GM23338 (cell line): ENCODE data around the gene ARFIP1. TPM values are rescaled to one million over a fixed set of nuclear protein-coding genes. Genes with fewer than 3 reads are reported as not detected.
A peak's percentile ranks its signal among the peaks of the same experiment; 100 is the strongest.

ENCODE experiments used
- ATAC-seq: fragments of 200-7000 bp; cut with Tn5 transposase; 3 replicates; pipeline ENCODE4 v1.9.1; 2020
- DNase-seq: peaks from one replicate; pipeline ENCODE4 v3.0.0-alpha.2; 2015; ENCODE audit warnings: low spot score
- H2AFZ ChIP-seq: fragments of 200-600 bp; sonication (generic); 2 replicates; pipeline ENCODE4 v1.8.0; 2016; ENCODE audit warnings: antibody characterized with exemption, mild to moderate bottlenecking, moderate library complexity
- H3F3A ChIP-seq: fragments of 200-600 bp; sonication (generic); replicated peaks from 2 replicates; pipeline ENCODE4 v1.8.0; 2017; ENCODE audit warnings: antibody characterized with exemption, mixed run types, low read depth
- H3K27ac ChIP-seq: fragments of 200-600 bp; sonication (generic); 2 replicates; pipeline ENCODE4 v1.6.1; 2016; ENCODE audit warnings: low read depth
- H3K27me3 ChIP-seq: fragments of 200-600 bp; sonication (generic); 2 replicates; pipeline ENCODE4 v1.8.0; 2016; ENCODE audit warnings: mild to moderate bottlenecking, mixed run types, moderate library complexity; ENCODE audit not compliant: insufficient read depth
- H3K36me3 ChIP-seq: fragments of 200-600 bp; sonication (generic); 2 replicates; pipeline ENCODE4 v1.8.0; 2016; ENCODE audit warnings: mild to moderate bottlenecking; ENCODE audit not compliant: insufficient read depth
- H3K4me1 ChIP-seq: fragments of 200-600 bp; sonication (generic); 2 replicates; pipeline ENCODE4 v1.8.0; 2016; ENCODE audit warnings: mild to moderate bottlenecking, moderate library complexity; ENCODE audit not compliant: insufficient read depth
- H3K4me2 ChIP-seq: fragments of 200-600 bp; sonication (generic); 2 replicates; pipeline ENCODE4 v1.7.1; 2017; ENCODE audit warnings: mixed run types
- H3K4me3 ChIP-seq: fragments of 200-600 bp; sonication (generic); 2 replicates; pipeline ENCODE4 v1.6.1; 2016; ENCODE audit warnings: mixed run types
- H3K79me2 ChIP-seq: fragments of 200-600 bp; sonication (generic); replicated peaks from 2 replicates; pipeline ENCODE4 v1.8.0; 2017; ENCODE audit warnings: mild to moderate bottlenecking; ENCODE audit not compliant: insufficient read depth
- H3K9me2 ChIP-seq: fragments of 200-600 bp; sonication (generic); 2 replicates; pipeline ENCODE4 v1.8.0; 2017; ENCODE audit not compliant: insufficient read depth
- H4K20me1 ChIP-seq: fragments of 200-600 bp; sonication (generic); replicated peaks from 2 replicates; pipeline ENCODE4 v1.8.0; 2017; ENCODE audit warnings: mild to moderate bottlenecking; ENCODE audit not compliant: insufficient read depth
- H3K27ac Mint-ChIP-seq: 2 replicates; pipeline ENCODE4 v1.8.0; 2020; ENCODE audit warnings: inconsistent platforms, mild to moderate bottlenecking, moderate library complexity, mixed read lengths
- H3K27me3 Mint-ChIP-seq: 3 replicates; pipeline ENCODE4 v1.8.0; 2022; ENCODE audit warnings: low read depth, mild to moderate bottlenecking, moderate library complexity, mixed read lengths, inconsistent platforms; ENCODE audit not compliant: insufficient read depth, poor library complexity
- H3K36me3 Mint-ChIP-seq: 3 replicates; pipeline ENCODE4 v1.8.0; 2021; ENCODE audit warnings: low read depth, mild to moderate bottlenecking, inconsistent platforms, moderate library complexity, mixed read lengths
- H3K4me1 Mint-ChIP-seq: 3 replicates; pipeline ENCODE4 v1.8.0; 2020; ENCODE audit warnings: mild to moderate bottlenecking, inconsistent platforms, mixed read lengths
- H3K4me3 Mint-ChIP-seq: 3 replicates; pipeline ENCODE4 v1.8.0; 2021; ENCODE audit warnings: moderate library complexity, mild to moderate bottlenecking, inconsistent platforms, mixed read lengths
- H3K9me3 Mint-ChIP-seq: 3 replicates; pipeline ENCODE4 v1.8.0; 2020; ENCODE audit warnings: moderate library complexity, mild to moderate bottlenecking, inconsistent platforms, mixed read lengths
- CREB1 ChIP-seq: fragments of 250-450 bp; sonication (Bioruptor Pico); IDR thresholded peaks from 2 replicates; pipeline ENCODE4 v1.5.0; 2020; ENCODE audit warnings: low read depth, mild to moderate bottlenecking, moderate library complexity
- ETS1 ChIP-seq: IDR thresholded peaks from 2 replicates; pipeline ENCODE4 v1.6.1; 2016; ENCODE audit warnings: antibody characterized with exemption
- EZH2 ChIP-seq: fragments of 200-600 bp; sonication (generic); IDR thresholded peaks from one replicate; pipeline ENCODE4 v1.8.0; 2017; ENCODE audit warnings: antibody characterized with exemption, mild to moderate bottlenecking, low read depth; ENCODE audit not compliant: unreplicated experiment
- EZH2phosphoT487 ChIP-seq: fragments of 200-600 bp; sonication (generic); IDR thresholded peaks from one replicate; pipeline ENCODE4 v1.8.1; 2018; ENCODE audit warnings: antibody characterized with exemption; ENCODE audit not compliant: unreplicated experiment
- JUNB ChIP-seq: IDR thresholded peaks from one replicate; pipeline ENCODE4 v1.6.1; 2016; ENCODE audit warnings: antibody characterized with exemption; ENCODE audit not compliant: unreplicated experiment
- NANOG ChIP-seq: IDR thresholded peaks from 2 replicates; pipeline ENCODE4 v1.6.1; 2016; ENCODE audit warnings: antibody characterized with exemption, borderline replicate concordance
- POLR2AphosphoS5 ChIP-seq: IDR thresholded peaks from 2 replicates; pipeline ENCODE4 v1.6.1; 2016; ENCODE audit warnings: antibody characterized with exemption, low read depth
- REST ChIP-seq: IDR thresholded peaks from one replicate; pipeline ENCODE4 v1.6.1; 2018; ENCODE audit warnings: antibody characterized with exemption; ENCODE audit not compliant: unreplicated experiment
- STAT1 ChIP-seq: IDR thresholded peaks from one replicate; pipeline ENCODE4 v1.6.1; 2016; ENCODE audit warnings: antibody characterized with exemption; ENCODE audit not compliant: unreplicated experiment
- ZNF114 ChIP-seq: fragments of 250-450 bp; sonication (Bioruptor Pico); IDR thresholded peaks from 2 replicates; pipeline ENCODE4 v1.5.0; 2020; ENCODE audit warnings: mild to moderate bottlenecking, moderate library complexity
- ZNF331 ChIP-seq: fragments of 250-450 bp; sonication (Bioruptor Pico); IDR thresholded peaks from 2 replicates; pipeline ENCODE4 v1.5.0; 2020; ENCODE audit warnings: low read depth, mild to moderate bottlenecking, moderate library complexity
- ZNF462 ChIP-seq: fragments of 250-450 bp; sonication (Bioruptor Pico); IDR thresholded peaks from 2 replicates; pipeline ENCODE4 v1.5.0; 2020; ENCODE audit warnings: mild to moderate bottlenecking, moderate library complexity
- polyA plus RNA-seq: library from polyadenylated mRNA; unstranded; fragments of >200 nt; fragmentation: Nextera tagmentation; extraction: Ambion mirVana; gene quantifications from 2 replicates; pipeline ENCODE4 v1.2.1, GENCODE V29; 2016
- total RNA-seq: library from RNA; depleted of rRNA; stranded (reverse); fragments of >200 nt; shearing (Covaris generic); gene quantifications from 2 replicates; pipeline ENCODE4 v1.2.3, GENCODE V29; 2014
- TF ChIP-seq, protein P1 (sequence below), 2 experiments: fragments of 200-600 bp in 1 of 2; sonication (generic) in 1 of 2; conservative IDR thresholded peaks; 2 replicates each; pipeline versions ENCODE4 v1.5.1 to v1.6.1; 2016 to 2017; ENCODE audit warnings: antibody characterized with exemption in 2 of 2, low read depth in 2 of 2, mild to moderate bottlenecking in 2 of 2, moderate library complexity in 1 of 2

Gene ARFIP1
- total and polyA plus RNA-seq, 2 experiments from 2014 or later: 46.0 to 49.6 TPM

GRCh38 chr4:152805818-152806217 is 26.1 kb downstream of the ARFIP1 start:
- Histone ChIP-seq H4K20me1 (peaks cover 4% of the 10 kb centered on the region), H3K9me2 (no peaks in the 10 kb centered on the region), H2AFZ (no peak overlapping the region), H3K27me3 (no peaks in the 10 kb centered on the region), H3K4me2 (no peak overlapping the region), H3K27ac (peak overlapping the region; percentile 10; the same call in 1 of the 2 replicates), H3F3A (0 out of 2 replicates have a peak, but pooled peaks cover 3% of the 10 kb centered on the region), H3K36me3 (no peaks in the 10 kb centered on the region), H3K79me2 (peaks cover 85% of the 10 kb centered on the region), H3K4me3 (no peak overlapping the region), H3K4me1 (peaks cover 28% of the 10 kb centered on the region)
- ATAC-seq (no peak), DNase-seq (no peak)
- no peaks in the 10 kb centered on the region for H3K27me3 Mint-ChIP-seq
- TF ChIP-seq EZH2 (no peak), CREB1 (CRISPR knock-in tag) (no peak), ZNF331 (CRISPR knock-in tag) (no peak), JUNB (no peak), EZH2phosphoT487 (no peak), POLR2AphosphoS5 (no peak), STAT1 (no peak), REST (no peak), ZNF462 (CRISPR knock-in tag) (no peak), NANOG (no peak), ZNF114 (no peak), ETS1 (no peak)
- TF ChIP-seq, protein P1, sequence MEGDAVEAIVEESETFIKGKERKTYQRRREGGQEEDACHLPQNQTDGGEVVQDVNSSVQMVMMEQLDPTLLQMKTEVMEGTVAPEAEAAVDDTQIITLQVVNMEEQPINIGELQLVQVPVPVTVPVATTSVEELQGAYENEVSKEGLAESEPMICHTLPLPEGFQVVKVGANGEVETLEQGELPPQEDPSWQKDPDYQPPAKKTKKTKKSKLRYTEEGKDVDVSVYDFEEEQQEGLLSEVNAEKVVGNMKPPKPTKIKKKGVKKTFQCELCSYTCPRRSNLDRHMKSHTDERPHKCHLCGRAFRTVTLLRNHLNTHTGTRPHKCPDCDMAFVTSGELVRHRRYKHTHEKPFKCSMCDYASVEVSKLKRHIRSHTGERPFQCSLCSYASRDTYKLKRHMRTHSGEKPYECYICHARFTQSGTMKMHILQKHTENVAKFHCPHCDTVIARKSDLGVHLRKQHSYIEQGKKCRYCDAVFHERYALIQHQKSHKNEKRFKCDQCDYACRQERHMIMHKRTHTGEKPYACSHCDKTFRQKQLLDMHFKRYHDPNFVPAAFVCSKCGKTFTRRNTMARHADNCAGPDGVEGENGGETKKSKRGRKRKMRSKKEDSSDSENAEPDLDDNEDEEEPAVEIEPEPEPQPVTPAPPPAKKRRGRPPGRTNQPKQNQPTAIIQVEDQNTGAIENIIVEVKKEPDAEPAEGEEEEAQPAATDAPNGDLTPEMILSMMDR (conservative IDR thresholded peaks at IDR 0.05; ENCODE audit: low read depth in 2 of 2): no peak
- H3K4me3 Mint-ChIP-seq: no peak overlapping the region
- H3K9me3 Mint-ChIP-seq: peaks cover 10% of the 10 kb centered on the region; the same call in 2 of the 3 replicates
- H3K4me1 Mint-ChIP-seq: peaks cover 21% of the 10 kb centered on the region
- peaks cover 22% of the 10 kb centered on the region for H3K36me3 Mint-ChIP-seq
- H3K27ac Mint-ChIP-seq: no peak overlapping the region
